H9 (cell line): ENCODE results near the gene SSB. TPM values are rescaled to one million over a fixed set of nuclear protein-coding genes. Genes with fewer than 3 reads are reported as not detected.

Experiments used
- DNase-seq: peaks from one replicate; pipeline ENCODE4 v3.0.0-alpha.2; 2017
- H2AFZ ChIP-seq: one replicate; pipeline ENCODE4 v1.6.1; 2013; ENCODE audit warnings: mild to moderate bottlenecking, low read length, control low read depth, moderate library complexity
- H2AK5ac ChIP-seq: 2 replicates; pipeline ENCODE4 v1.6.1; 2013; ENCODE audit warnings: low read length, control low read depth, mixed read lengths; ENCODE audit not compliant: insufficient read length
- H2BK120ac ChIP-seq: one replicate; pipeline ENCODE4 v1.6.1; 2013; ENCODE audit warnings: low read depth, mild to moderate bottlenecking, low read length, control low read depth, inconsistent platforms; ENCODE audit not compliant: poor library complexity, severe bottlenecking
- H2BK12ac ChIP-seq: 2 replicates; pipeline ENCODE4 v1.6.1; 2013; ENCODE audit warnings: low read length, control low read depth, mixed read lengths, low read depth; ENCODE audit not compliant: insufficient read length
- H2BK15ac ChIP-seq: 2 replicates; pipeline ENCODE4 v1.6.1; 2013; ENCODE audit warnings: low read depth, low read length, control low read depth
- H2BK20ac ChIP-seq: one replicate; pipeline ENCODE4 v1.6.1; 2013; ENCODE audit warnings: low read depth, mild to moderate bottlenecking, low read length, control low read depth, inconsistent platforms; ENCODE audit not compliant: poor library complexity, severe bottlenecking
- H2BK5ac ChIP-seq: 2 replicates; pipeline ENCODE4 v1.6.1; 2013; ENCODE audit warnings: low read length, control low read depth, mixed read lengths; ENCODE audit not compliant: insufficient read length
- H3K14ac ChIP-seq: 2 replicates; pipeline ENCODE4 v1.6.1; 2013; ENCODE audit warnings: low read length, control low read depth; ENCODE audit not compliant: insufficient read depth
- H3K18ac ChIP-seq: 2 replicates; pipeline ENCODE4 v1.6.1; 2013; ENCODE audit warnings: low read depth, mild to moderate bottlenecking, mixed read lengths, low read length, control low read depth; ENCODE audit not compliant: insufficient read length
- H3K23ac ChIP-seq: 2 replicates; pipeline ENCODE4 v1.6.1; 2013; ENCODE audit warnings: low read length, control low read depth, mixed read lengths, low read depth; ENCODE audit not compliant: insufficient read length
- H3K23me2 ChIP-seq: 2 replicates; pipeline ENCODE4 v1.6.1; 2013; ENCODE audit warnings: low read depth, mild to moderate bottlenecking, mixed read lengths, low read length, control low read depth; ENCODE audit not compliant: insufficient read length, poor library complexity, severe bottlenecking
- H3K27ac ChIP-seq: 2 replicates; pipeline ENCODE4 v1.5.1; 2013; ENCODE audit warnings: low read length, control low read depth, mixed read lengths, low read depth; ENCODE audit not compliant: insufficient read length
- H3K27me3 ChIP-seq: 2 replicates; pipeline ENCODE4 v1.6.1; 2013; ENCODE audit warnings: low read length, control low read depth, inconsistent platforms; ENCODE audit not compliant: insufficient read depth
- H3K4ac ChIP-seq: 2 replicates; pipeline ENCODE4 v1.6.1; 2013; ENCODE audit warnings: low read depth, mild to moderate bottlenecking, control low read depth, inconsistent platforms, low read length, moderate library complexity
- H3K4me1 ChIP-seq: 2 replicates; pipeline ENCODE4 v1.6.1; 2013; ENCODE audit warnings: low read length, control low read depth, inconsistent platforms; ENCODE audit not compliant: insufficient read depth
- H3K4me2 ChIP-seq: 2 replicates; pipeline ENCODE4 v1.6.1; 2013; ENCODE audit warnings: low read length, control low read depth, mixed read lengths; ENCODE audit not compliant: insufficient read length, insufficient read depth
- H3K56ac ChIP-seq: 2 replicates; pipeline ENCODE4 v1.6.1; 2013; ENCODE audit warnings: low read depth, mild to moderate bottlenecking, mixed read lengths, low read length, control low read depth; ENCODE audit not compliant: insufficient read length
- H3K79me1 ChIP-seq: 2 replicates; pipeline ENCODE4 v1.6.1; 2013; ENCODE audit warnings: low read depth, mild to moderate bottlenecking, moderate library complexity, low read length, control low read depth, inconsistent platforms; ENCODE audit not compliant: insufficient read depth, poor library complexity, severe bottlenecking
- H3K79me2 ChIP-seq: 2 replicates; pipeline ENCODE4 v1.6.1; 2013; ENCODE audit warnings: low read length, control low read depth, inconsistent platforms; ENCODE audit not compliant: insufficient read depth
- H3K9ac ChIP-seq: 2 replicates; pipeline ENCODE4 v1.6.1; 2013; ENCODE audit warnings: low read length, control low read depth, mixed read lengths; ENCODE audit not compliant: insufficient read length; ENCODE audit errors: extremely low read depth
- H3K9me3 ChIP-seq: one replicate; pipeline ENCODE4 v1.6.1; 2013; ENCODE audit warnings: low read depth, low read length, inconsistent platforms; ENCODE audit not compliant: control insufficient read depth
- H3T11ph ChIP-seq: one replicate; pipeline ENCODE4 v1.6.1; 2013; ENCODE audit warnings: mild to moderate bottlenecking, low read length, control low read depth, inconsistent platforms
- H4K20me1 ChIP-seq: one replicate; pipeline ENCODE4 v1.6.1; 2013; ENCODE audit not compliant: control insufficient read depth, insufficient read length, insufficient read depth
- H4K5ac ChIP-seq: 2 replicates; pipeline ENCODE4 v1.6.1; 2013; ENCODE audit warnings: low read depth, mild to moderate bottlenecking, mixed read lengths, low read length, control low read depth; ENCODE audit not compliant: insufficient read length
- H4K8ac ChIP-seq: replicated peaks from 2 replicates; pipeline ENCODE4 v1.6.1; 2013; ENCODE audit warnings: low read length, control low read depth, mixed read lengths, low read depth; ENCODE audit not compliant: insufficient read length
- H4K91ac ChIP-seq: 2 replicates; pipeline ENCODE4 v1.6.1; 2013; ENCODE audit warnings: low read depth, mild to moderate bottlenecking, moderate library complexity, mixed read lengths, low read length, control low read depth; ENCODE audit not compliant: insufficient read length
- H3K27ac Mint-ChIP-seq, 3 experiments: 2 replicates in 2 of 3; 3 replicates in 1 of 3; pipeline ENCODE4 v1.8.0; 2020 to 2021; ENCODE audit warnings: mixed read lengths in 3 of 3, mild to moderate bottlenecking in 1 of 3, moderate library complexity in 1 of 3
- H3K27me3 Mint-ChIP-seq: 2 replicates; pipeline ENCODE4 v1.8.0; 2021; ENCODE audit warnings: low read depth, mild to moderate bottlenecking, moderate library complexity, mixed read lengths
- H3K36me3 Mint-ChIP-seq, 3 experiments: 2 replicates in 2 of 3; 3 replicates in 1 of 3; pipeline ENCODE4 v1.8.0; 2020 to 2021; ENCODE audit warnings: low read depth in 3 of 3, mixed read lengths in 3 of 3; ENCODE audit not compliant: insufficient read depth in 1 of 3
- H3K4me1 Mint-ChIP-seq, 2 experiments: 2 replicates each; pipeline ENCODE4 v1.8.0; 2020; ENCODE audit warnings: mixed read lengths in 2 of 2
- H3K4me3 Mint-ChIP-seq, 2 experiments: 2 replicates in 1 of 2; 3 replicates in 1 of 2; pipeline ENCODE4 v1.8.0; 2020 to 2021; ENCODE audit warnings: mild to moderate bottlenecking in 2 of 2, mixed read lengths in 2 of 2, moderate library complexity in 1 of 2
- H3K9me3 Mint-ChIP-seq, 2 experiments: 2 replicates in 1 of 2; 3 replicates in 1 of 2; pipeline ENCODE4 v1.8.0; 2020; ENCODE audit warnings: mild to moderate bottlenecking in 2 of 2, mixed read lengths in 2 of 2, moderate library complexity in 1 of 2
- CTCF ChIP-seq: fragments of 200-600 bp; sonication (generic); conservative IDR thresholded peaks from 3 replicates; pipeline ENCODE4 v1.8.0; 2021; ENCODE audit warnings: antibody characterized with exemption, mild to moderate bottlenecking
- WGBS: extraction: QIAGEN DNeasy Blood & Tissue Kit; methylation state at CpG from one replicate; pipeline ENCODE4 v1.1.7; 2013; ENCODE audit warnings: missing lambda C conversion rate, low lambda C conversion rate, mixed read lengths; ENCODE audit not compliant: insufficient read length; ENCODE audit errors: extremely low coverage; 5-methylcytosine and 5-hydroxymethylcytosine counted together
- total RNA-seq: library from RNA; stranded (reverse); gene quantifications from 2 replicates; pipeline ENCODE4 v1.2.1, GENCODE V29; 2021

The SSB gene
- total RNA-seq, 1 experiment from 2014 or later = 248 TPM

GRCh38 chr2:169775765-169776164 lies 22.9 kb upstream of the SSB start:
- H2BK15ac ChIP-seq = no peak overlapping the region
- no peak overlapping the region for H2BK12ac ChIP-seq
- no peak overlapping the region for H3T11ph ChIP-seq
- DNase-seq = no peak
- H3K79me2 ChIP-seq = no peaks in the 10 kb centered on the region
- H4K5ac ChIP-seq = no peak overlapping the region
- Mint-ChIP-seq H3K4me3 (no peak overlapping the region), H3K27ac (no peak overlapping the region), H3K9me3 (no peaks in the 10 kb centered on the region), H3K4me1 (peaks cover 0 to 4% of the 10 kb centered on the region in 2 experiments; a peak in 1 of 4 replicates), H3K36me3 (peaks cover 0 to 3% (median 0%) of the 10 kb centered on the region in 3 experiments; a peak in 2 of 7 replicates), H3K27me3 (no peaks in the 10 kb centered on the region)
- H3K18ac ChIP-seq = no peak overlapping the region
- H3K27me3 ChIP-seq = no peaks in the 10 kb centered on the region
- no peak overlapping the region for H4K8ac ChIP-seq
- no peak overlapping the region for H3K9ac ChIP-seq
- H3K27ac ChIP-seq = no peak overlapping the region
- H3K23ac ChIP-seq = no peak overlapping the region
- no peak overlapping the region for H3K56ac ChIP-seq
- no peaks in the 10 kb centered on the region for H3K79me1 ChIP-seq
- H2AFZ ChIP-seq = no peak overlapping the region
- no peak for TF ChIP-seq CTCF
- no peaks in the 10 kb centered on the region for H3K9me3 ChIP-seq
- H3K14ac ChIP-seq = no peak overlapping the region
- no peak overlapping the region for H2BK120ac ChIP-seq
- WGBS = no CpG with 5 or more reads among the region's 2 CpGs
- H2AK5ac ChIP-seq = no peak overlapping the region
- H2BK20ac ChIP-seq = no peak overlapping the region
- H3K23me2 ChIP-seq = no peaks in the 10 kb centered on the region
- H4K20me1 ChIP-seq = no peaks in the 10 kb centered on the region
- H3K4ac ChIP-seq = no peak overlapping the region
- H3K4me1 ChIP-seq = no peaks in the 10 kb centered on the region
- no peak overlapping the region for H3K4me2 ChIP-seq
- H2BK5ac ChIP-seq = no peak overlapping the region
- no peak overlapping the region for H4K91ac ChIP-seq
